HG03095 (cell line): ENCODE results near the gene AQP9.

Experiments
- ATAC-seq: cut with Tn5 transposase; IDR thresholded peaks from one replicate; pipeline ENCODE4 v1.9.1; 2021; ENCODE audit warnings: moderate library complexity; ENCODE audit not compliant: unreplicated experiment

Gene AQP9

GRCh38 chr15:58223432-58223831 is 85.3 kb downstream of the AQP9 start:
- no peak for ATAC-seq

DNA sequence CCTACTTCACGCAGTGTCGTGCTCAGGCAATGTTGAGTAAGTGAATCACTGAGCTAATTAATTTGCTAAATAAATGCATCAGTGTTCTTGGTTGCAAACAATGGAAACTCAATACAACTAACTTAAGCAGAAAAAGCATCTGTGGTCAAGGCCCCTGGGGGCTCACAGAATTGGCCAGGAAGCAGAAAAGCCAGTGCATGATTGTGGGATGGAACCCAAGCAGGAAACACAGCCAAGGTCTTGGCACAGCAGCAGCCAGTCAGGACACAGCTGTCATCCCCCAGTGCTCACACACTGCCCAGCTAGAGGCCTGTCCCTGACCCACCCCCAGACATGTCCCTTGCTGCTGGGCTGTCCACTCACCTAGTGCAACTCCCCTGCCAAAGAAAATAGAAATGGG is 85.9 kb downstream of the AQP9 start:
- ATAC-seq, result no peak

- no peak for ATAC-seq
Measured at GRCh38 chr15:58227706-58228543, 89.7 kb downstream of the AQP9 start.

DNA sequence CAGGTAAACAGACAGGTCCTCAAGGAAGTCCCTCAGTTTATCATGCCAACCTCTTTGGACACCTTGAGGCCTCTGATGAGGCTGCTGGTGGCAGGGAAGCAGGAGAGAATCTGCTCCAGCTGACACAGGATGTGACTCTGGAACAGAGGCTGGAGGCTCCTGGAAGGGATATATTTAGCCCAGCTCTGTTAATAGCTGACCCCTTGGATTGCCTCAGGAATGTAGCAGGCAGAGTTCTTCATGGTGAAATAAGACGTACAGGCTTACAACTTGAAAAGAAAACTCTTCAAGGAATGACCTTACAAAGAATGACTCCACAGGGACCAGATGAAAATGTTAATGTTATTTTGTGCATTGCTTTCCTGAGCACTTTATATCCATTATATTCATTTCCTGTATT is 90.5 kb downstream of the AQP9 start:
- no peak for ATAC-seq

DNA sequence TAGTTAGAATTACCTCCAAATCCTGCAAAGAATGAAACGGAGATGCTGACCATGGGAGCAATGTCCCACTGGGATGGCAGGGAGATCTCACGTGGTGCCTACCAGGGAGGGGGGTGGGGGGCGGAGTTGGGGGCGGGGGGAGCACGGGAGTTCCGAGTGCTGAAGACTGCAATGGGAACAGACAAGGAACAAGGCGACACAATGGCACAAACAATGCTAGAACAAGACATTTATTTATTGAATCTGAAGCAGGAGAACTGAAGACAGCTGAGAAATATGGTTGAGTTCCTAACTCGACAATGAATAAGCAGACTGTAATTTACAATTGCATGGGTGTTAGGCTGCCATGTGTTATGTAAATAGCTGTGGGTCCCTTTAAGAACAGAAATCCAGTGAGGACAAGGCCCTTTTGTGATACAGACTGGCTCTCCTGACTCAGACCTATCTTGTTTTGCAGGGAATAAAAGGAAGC is 91.2 kb downstream of the AQP9 start:
- ATAC-seq, result no peak

GRCh38 chr15:58232281-58233065 is 94.3 kb downstream of the AQP9 start:
- ATAC-seq, result no peak

- ATAC-seq, result no peak
Measured at GRCh38 chr15:58233341-58233740, 95.2 kb downstream of the AQP9 start.
